ENCODE data around the gene PPL. TPM values are rescaled to one million over a fixed set of nuclear protein-coding genes. Genes with fewer than 3 reads are reported as not detected.

The PPL gene
- total RNA-seq, 1 donor from 2014 or later = 4.7 TPM

DNA sequence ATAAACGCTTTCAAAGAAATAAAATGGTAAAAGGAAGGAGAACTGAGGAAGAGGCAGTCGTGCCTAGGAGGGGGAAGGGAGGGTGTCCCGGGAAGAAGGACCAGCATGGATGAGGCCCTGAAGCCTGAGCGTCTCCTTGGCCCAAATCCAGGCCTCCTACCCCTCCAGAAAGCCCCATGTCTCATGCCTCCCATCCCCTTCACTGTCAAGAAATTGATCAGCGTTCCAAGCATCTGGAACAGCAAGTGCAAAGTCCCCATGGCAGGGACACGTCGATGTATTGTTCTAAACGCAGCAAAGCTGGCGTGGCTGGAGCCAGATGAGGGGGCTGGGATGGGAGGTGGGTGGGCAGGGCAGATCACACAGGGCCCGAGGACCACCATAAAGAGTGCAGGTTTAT, 43.7 kb upstream of the PPL start:
- no peak for DNase-seq
- Mint-ChIP-seq H3K27me3 (ENCODE audit: unreplicated experiment) (no peaks in the 10 kb centered on the region), H3K36me3 (ENCODE audit: unreplicated experiment) (peaks cover under 1% of the 10 kb centered on the region), H3K4me3 (ENCODE audit: unreplicated experiment) (no peak overlapping the region), H3K4me1 (ENCODE audit: low read depth, unreplicated experiment) (peaks cover 2% of the 10 kb centered on the region), H3K27ac (ENCODE audit: unreplicated experiment) (no peak overlapping the region), H3K9me3 (ENCODE audit: unreplicated experiment) (peaks cover 4% of the 10 kb centered on the region)
- TF ChIP-seq, protein P1, sequence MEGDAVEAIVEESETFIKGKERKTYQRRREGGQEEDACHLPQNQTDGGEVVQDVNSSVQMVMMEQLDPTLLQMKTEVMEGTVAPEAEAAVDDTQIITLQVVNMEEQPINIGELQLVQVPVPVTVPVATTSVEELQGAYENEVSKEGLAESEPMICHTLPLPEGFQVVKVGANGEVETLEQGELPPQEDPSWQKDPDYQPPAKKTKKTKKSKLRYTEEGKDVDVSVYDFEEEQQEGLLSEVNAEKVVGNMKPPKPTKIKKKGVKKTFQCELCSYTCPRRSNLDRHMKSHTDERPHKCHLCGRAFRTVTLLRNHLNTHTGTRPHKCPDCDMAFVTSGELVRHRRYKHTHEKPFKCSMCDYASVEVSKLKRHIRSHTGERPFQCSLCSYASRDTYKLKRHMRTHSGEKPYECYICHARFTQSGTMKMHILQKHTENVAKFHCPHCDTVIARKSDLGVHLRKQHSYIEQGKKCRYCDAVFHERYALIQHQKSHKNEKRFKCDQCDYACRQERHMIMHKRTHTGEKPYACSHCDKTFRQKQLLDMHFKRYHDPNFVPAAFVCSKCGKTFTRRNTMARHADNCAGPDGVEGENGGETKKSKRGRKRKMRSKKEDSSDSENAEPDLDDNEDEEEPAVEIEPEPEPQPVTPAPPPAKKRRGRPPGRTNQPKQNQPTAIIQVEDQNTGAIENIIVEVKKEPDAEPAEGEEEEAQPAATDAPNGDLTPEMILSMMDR (IDR thresholded peaks at IDR 0.05; ENCODE audit: partially characterized antibody, unreplicated experiment) = no peak

DNA sequence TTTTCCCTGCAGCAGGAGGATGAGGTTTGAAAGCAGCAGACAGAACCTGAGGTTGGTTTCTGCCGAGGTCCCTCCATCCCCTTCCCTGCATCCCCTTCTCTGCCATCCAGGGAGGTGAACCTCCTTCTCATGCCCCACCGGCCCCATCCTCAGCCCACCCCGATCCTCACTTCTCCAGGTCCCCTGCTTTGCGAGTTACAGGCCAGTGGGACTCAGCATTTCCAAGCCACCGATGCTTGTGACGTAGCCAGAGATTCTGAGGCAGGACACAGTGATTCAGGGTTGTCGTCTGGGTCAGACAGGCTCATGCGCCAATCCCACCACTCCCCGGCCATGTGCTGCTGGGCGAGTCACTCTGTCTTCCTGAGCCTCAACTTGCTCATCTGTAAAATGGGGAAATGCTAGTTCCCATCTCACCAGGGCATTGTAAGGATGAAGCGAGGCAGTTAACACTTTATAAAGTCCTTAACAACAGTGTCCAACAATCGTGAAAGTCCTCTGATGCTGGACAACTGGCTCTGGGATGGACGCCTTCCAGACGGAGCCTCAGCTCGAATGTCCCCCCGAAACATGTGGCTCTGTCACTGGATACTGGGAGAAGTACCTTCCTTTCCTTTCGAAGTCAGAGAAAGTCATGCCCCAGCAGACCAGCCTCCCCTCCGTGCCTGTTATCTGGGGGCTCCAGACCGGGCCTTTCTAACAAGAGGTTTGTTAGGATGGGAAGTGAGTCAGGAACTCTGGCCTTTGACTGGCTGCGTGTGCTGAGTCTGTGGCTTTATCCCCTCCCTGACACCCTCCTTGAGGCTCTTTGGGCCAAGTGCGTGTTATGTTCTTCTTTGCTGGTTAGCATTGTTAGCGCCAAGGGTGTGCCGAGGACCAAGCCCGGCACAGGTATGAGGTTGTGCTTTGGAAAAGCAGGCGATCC, 43.0 kb upstream of the PPL start:
- H3K9me3 Mint-ChIP-seq (ENCODE audit: unreplicated experiment) = peaks cover 4% of the 10 kb centered on the region
- peaks cover 4% of the 10 kb centered on the region for H3K36me3 Mint-ChIP-seq (ENCODE audit: unreplicated experiment)
- H3K4me1 Mint-ChIP-seq (ENCODE audit: low read depth, unreplicated experiment) = peaks cover 2% of the 10 kb centered on the region
- TF ChIP-seq, protein P1 (IDR thresholded peaks at IDR 0.05; ENCODE audit: partially characterized antibody, unreplicated experiment) = no peak
- H3K27ac Mint-ChIP-seq (ENCODE audit: unreplicated experiment) = no peak overlapping the region
- no peak for DNase-seq
- H3K4me3 Mint-ChIP-seq (ENCODE audit: unreplicated experiment) = no peak overlapping the region
- H3K27me3 Mint-ChIP-seq (ENCODE audit: unreplicated experiment) = no peaks in the 10 kb centered on the region

DNA sequence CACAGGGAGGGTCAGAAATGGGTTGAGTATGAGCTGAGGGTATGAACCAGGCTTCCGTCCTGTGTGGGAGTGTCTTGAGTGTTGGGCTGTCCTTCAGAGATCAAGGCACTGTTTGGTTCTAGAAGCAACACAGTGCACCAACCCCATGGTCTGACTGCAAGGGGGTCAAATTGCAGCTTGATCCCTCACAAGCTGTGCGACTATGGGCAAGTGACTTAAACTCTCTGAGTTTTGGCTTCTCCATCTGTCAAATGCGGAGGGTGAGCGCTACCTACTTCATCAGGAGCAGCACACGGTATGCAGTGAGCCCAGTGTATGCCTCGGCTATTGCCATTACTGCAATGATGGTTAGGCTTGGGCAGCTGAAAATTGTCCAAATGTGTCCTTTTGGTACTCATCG, 42.2 kb upstream of the PPL start:
- Mint-ChIP-seq H3K27me3 (ENCODE audit: unreplicated experiment) (no peaks in the 10 kb centered on the region), H3K9me3 (ENCODE audit: unreplicated experiment) (peaks cover 4% of the 10 kb centered on the region), H3K4me3 (ENCODE audit: unreplicated experiment) (no peak overlapping the region), H3K36me3 (ENCODE audit: unreplicated experiment) (peaks cover 4% of the 10 kb centered on the region), H3K4me1 (ENCODE audit: low read depth, unreplicated experiment) (peaks cover 2% of the 10 kb centered on the region), H3K27ac (ENCODE audit: unreplicated experiment) (no peak overlapping the region)
- DNase-seq = no peak
- TF ChIP-seq, protein P1 (IDR thresholded peaks at IDR 0.05; ENCODE audit: partially characterized antibody, unreplicated experiment) = no peak

DNA sequence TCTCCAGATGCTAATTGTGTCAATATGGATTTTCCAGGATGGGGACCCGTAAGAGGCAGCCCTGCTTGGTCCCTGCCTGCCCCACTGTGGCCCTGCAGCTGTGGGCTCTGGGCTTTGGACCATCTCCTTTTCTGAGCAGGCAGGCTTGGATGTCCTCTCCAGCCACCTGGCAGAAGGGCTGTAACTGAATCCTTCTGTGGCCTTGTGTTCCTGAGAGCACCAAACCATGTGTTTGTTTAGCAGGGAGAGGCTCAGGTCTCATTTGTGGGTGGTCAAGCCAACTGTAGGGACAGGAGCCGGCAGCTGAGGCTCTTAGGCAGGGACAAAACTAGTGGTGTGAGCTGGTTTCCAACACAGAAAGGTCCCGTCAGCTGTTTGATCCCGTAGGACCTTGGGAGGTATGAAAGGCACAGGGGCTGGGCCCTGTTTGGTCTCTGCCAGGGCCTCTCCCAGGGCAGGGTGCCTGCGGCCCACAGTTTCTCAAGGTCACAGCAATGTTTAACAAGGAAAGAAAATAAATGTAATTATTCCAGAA, 39.7 kb upstream of the PPL start:
- peaks cover 4% of the 10 kb centered on the region for H3K9me3 Mint-ChIP-seq (ENCODE audit: unreplicated experiment)
- H3K27me3 Mint-ChIP-seq (ENCODE audit: unreplicated experiment) = no peaks in the 10 kb centered on the region
- H3K36me3 Mint-ChIP-seq (ENCODE audit: unreplicated experiment) = peaks cover 4% of the 10 kb centered on the region
- H3K4me3 Mint-ChIP-seq (ENCODE audit: unreplicated experiment) = no peak overlapping the region
- H3K27ac Mint-ChIP-seq (ENCODE audit: unreplicated experiment) = no peak overlapping the region
- TF ChIP-seq, protein P1 (IDR thresholded peaks at IDR 0.05; ENCODE audit: partially characterized antibody, unreplicated experiment) = no peak
- H3K4me1 Mint-ChIP-seq (ENCODE audit: low read depth, unreplicated experiment) = peaks cover 14% of the 10 kb centered on the region
- no peak for DNase-seq

DNA sequence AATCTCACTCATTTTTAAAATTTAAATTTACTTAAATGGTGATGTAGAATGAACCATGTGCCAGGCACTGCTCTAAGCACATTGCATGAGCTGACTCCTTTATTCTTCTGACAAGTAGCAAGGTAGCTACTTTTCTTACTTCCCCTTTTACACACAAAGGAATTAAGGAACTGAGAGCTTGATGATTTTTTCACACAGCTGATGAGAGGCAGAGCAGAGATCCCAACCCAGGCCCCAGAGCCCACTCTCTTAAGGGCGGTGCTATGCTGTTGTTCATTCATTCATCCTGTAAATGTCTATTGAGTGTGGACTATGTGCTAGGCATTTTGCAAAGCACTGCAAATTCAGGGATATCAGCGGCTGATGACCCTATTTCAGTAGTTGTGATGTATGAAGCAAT, 39.1 kb upstream of the PPL start:
- peaks cover 4% of the 10 kb centered on the region for H3K9me3 Mint-ChIP-seq (ENCODE audit: unreplicated experiment)
- TF ChIP-seq, protein P1 (IDR thresholded peaks at IDR 0.05; ENCODE audit: partially characterized antibody, unreplicated experiment) = no peak
- no peaks in the 10 kb centered on the region for H3K27me3 Mint-ChIP-seq (ENCODE audit: unreplicated experiment)
- H3K36me3 Mint-ChIP-seq (ENCODE audit: unreplicated experiment) = peaks cover 4% of the 10 kb centered on the region
- no peak for DNase-seq
- no peak overlapping the region for H3K4me3 Mint-ChIP-seq (ENCODE audit: unreplicated experiment)
- no peak overlapping the region for H3K27ac Mint-ChIP-seq (ENCODE audit: unreplicated experiment)
- peaks cover 14% of the 10 kb centered on the region for H3K4me1 Mint-ChIP-seq (ENCODE audit: low read depth, unreplicated experiment)

Measured in glutamatergic neuron (in vitro differentiated cells).